ENCODE results near the gene RAPGEF1. TPM values are rescaled to one million over a fixed set of nuclear protein-coding genes. Genes with fewer than 3 reads are reported as not detected.

The RAPGEF1 gene
- total RNA-seq, 4 donors from 2014 or later = 43.0 to 58.3 (median 51.7) TPM

GRCh38 chr9:131609099-131609830, 130.6 kb downstream of the RAPGEF1 start:
- H3K27ac ChIP-seq = peak overlapping the region; percentile 72
- peaks cover 44% of the 10 kb centered on the region for H3K36me3 ChIP-seq
- H3K4me1 ChIP-seq = peaks cover 38% of the 10 kb centered on the region
- WGBS = 35% methylated on average over 10 of the region's 14 CpGs
- TF ChIP-seq, protein P1, sequence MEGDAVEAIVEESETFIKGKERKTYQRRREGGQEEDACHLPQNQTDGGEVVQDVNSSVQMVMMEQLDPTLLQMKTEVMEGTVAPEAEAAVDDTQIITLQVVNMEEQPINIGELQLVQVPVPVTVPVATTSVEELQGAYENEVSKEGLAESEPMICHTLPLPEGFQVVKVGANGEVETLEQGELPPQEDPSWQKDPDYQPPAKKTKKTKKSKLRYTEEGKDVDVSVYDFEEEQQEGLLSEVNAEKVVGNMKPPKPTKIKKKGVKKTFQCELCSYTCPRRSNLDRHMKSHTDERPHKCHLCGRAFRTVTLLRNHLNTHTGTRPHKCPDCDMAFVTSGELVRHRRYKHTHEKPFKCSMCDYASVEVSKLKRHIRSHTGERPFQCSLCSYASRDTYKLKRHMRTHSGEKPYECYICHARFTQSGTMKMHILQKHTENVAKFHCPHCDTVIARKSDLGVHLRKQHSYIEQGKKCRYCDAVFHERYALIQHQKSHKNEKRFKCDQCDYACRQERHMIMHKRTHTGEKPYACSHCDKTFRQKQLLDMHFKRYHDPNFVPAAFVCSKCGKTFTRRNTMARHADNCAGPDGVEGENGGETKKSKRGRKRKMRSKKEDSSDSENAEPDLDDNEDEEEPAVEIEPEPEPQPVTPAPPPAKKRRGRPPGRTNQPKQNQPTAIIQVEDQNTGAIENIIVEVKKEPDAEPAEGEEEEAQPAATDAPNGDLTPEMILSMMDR (IDR thresholded peaks at IDR 0.05) = no peak
- TF ChIP-seq POLR2AphosphoS5 (IDR thresholded peaks at IDR 0.05) = no peak
- TF ChIP-seq EP300 (IDR thresholded peaks at IDR 0.05) = no peak
- DNase-seq (ENCODE audit: low spot score in 2 of 2) = peak in 1 of 2 donors; percentile 81
- H3K4me3 ChIP-seq = peak overlapping the region; percentile 2
- H3K27me3 ChIP-seq = no peaks in the 10 kb centered on the region
- H3K9me3 ChIP-seq = no peaks in the 10 kb centered on the region

GRCh38 chr9:131608493-131609037, 131.3 kb downstream of the RAPGEF1 start:
- DNase-seq (ENCODE audit: low spot score in 2 of 2) = no peak
- Histone ChIP-seq H3K9me3 (no peaks in the 10 kb centered on the region), H3K27me3 (no peaks in the 10 kb centered on the region), H3K4me3 (peak overlapping the region; percentile 2), H3K4me1 (peaks cover 38% of the 10 kb centered on the region), H3K27ac (peak overlapping the region; percentile 72), H3K36me3 (peaks cover 46% of the 10 kb centered on the region)
- 31% methylated on average over 12 of the region's 12 CpGs for WGBS
- TF ChIP-seq EP300 (IDR thresholded peaks at IDR 0.05) (no peak), POLR2AphosphoS5 (IDR thresholded peaks at IDR 0.05) (no peak), POLR2A (IDR thresholded peaks at IDR 0.05) (no peak)
- TF ChIP-seq, protein P1 (IDR thresholded peaks at IDR 0.05) = no peak

DNA sequence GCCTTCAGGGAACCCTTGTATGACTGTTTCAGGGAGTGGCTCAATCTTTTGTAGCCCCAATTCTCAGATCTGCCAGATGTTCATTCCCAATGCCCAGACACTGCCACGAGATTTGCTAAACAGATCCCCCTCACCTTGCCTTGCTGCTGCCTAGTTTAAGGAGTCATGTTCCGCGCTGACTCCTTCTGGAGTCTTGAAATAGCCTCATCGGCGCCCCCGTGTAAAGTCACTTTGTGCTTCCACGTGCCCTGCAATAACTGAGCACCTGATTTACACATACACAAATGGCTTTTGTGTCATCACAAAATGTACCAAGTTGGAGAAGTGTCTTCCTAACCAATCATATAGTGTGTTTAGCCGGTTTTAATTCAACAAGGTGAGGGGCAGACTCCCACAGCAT, 132.3 kb downstream of the RAPGEF1 start:
- Histone ChIP-seq H3K36me3 (peaks cover 46% of the 10 kb centered on the region), H3K9me3 (no peaks in the 10 kb centered on the region), H3K4me1 (peaks cover 38% of the 10 kb centered on the region), H3K27me3 (no peaks in the 10 kb centered on the region), H3K27ac (no peak overlapping the region), H3K4me3 (no peak overlapping the region)
- DNase-seq (ENCODE audit: low spot score in 2 of 2) = no peak
- 93% methylated on average over 8 of the region's 8 CpGs for WGBS
- TF ChIP-seq POLR2A (IDR thresholded peaks at IDR 0.05) = no peak
- TF ChIP-seq EP300 (IDR thresholded peaks at IDR 0.05) = no peak
- TF ChIP-seq, protein P1 (IDR thresholded peaks at IDR 0.05) = no peak
- no peak for TF ChIP-seq POLR2AphosphoS5 (IDR thresholded peaks at IDR 0.05)

DNA sequence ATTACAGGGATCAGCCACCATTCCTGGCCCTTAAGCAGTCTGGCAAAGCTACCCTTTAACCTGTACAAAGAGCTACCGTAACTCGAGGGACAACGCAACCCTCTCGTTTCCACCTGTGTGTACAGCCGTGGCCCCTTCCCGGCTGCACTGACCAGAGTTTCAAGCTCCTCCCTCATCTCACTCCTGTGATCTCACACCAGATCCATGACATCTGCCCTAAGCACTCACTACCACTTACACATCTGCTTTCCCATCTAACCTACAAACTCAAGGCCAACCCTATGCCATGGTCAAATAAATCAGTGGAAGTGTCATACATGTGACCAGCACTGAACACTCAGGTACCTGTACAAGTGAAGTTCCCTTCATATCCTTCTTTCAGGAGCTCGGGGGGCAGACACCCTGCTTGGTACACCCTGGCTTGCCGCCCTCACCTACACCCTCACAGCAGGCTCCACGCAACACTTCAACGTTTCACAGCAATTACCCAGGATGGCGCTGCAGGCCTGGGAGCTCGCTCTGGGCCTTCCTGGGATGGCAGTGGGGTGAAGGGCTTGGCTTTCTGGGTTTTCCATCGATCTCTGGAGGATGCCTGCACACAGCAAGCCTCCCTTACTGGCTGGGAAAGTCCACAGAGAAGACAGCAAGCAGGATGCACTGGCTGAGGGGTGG, 132.8 kb downstream of the RAPGEF1 start:
- H3K36me3 ChIP-seq = peaks cover 49% of the 10 kb centered on the region
- H3K4me3 ChIP-seq = no peak overlapping the region
- no peaks in the 10 kb centered on the region for H3K9me3 ChIP-seq
- no peak for DNase-seq (ENCODE audit: low spot score in 2 of 2)
- H3K27ac ChIP-seq = no peak overlapping the region
- H3K4me1 ChIP-seq = peaks cover 37% of the 10 kb centered on the region
- TF ChIP-seq EP300 (IDR thresholded peaks at IDR 0.05) (no peak), POLR2A (IDR thresholded peaks at IDR 0.05) (no peak), POLR2AphosphoS5 (IDR thresholded peaks at IDR 0.05) (no peak)
- TF ChIP-seq, protein P1 (IDR thresholded peaks at IDR 0.05) = no peak
- no peaks in the 10 kb centered on the region for H3K27me3 ChIP-seq
- 95% methylated on average over 10 of the region's 13 CpGs for WGBS
